GM10266 (cell line): Measurements from ENCODE around the gene HMOX2.

Experiments
- DNase-seq: peaks from one replicate; pipeline ENCODE4 v3.0.0; 2012; ENCODE audit errors: extremely low spot score
- TF ChIP-seq, protein P1 (sequence below): IDR thresholded peaks from 2 replicates; pipeline ENCODE4 v1.5.1; 2012; ENCODE audit warnings: mild to moderate bottlenecking, low read depth; ENCODE audit not compliant: control insufficient read depth, insufficient read depth; ENCODE audit errors: missing control alignments

Gene HMOX2

GRCh38 chr16:4523686-4524085 is 47.5 kb downstream of the HMOX2 start:
- TF ChIP-seq, protein P1, sequence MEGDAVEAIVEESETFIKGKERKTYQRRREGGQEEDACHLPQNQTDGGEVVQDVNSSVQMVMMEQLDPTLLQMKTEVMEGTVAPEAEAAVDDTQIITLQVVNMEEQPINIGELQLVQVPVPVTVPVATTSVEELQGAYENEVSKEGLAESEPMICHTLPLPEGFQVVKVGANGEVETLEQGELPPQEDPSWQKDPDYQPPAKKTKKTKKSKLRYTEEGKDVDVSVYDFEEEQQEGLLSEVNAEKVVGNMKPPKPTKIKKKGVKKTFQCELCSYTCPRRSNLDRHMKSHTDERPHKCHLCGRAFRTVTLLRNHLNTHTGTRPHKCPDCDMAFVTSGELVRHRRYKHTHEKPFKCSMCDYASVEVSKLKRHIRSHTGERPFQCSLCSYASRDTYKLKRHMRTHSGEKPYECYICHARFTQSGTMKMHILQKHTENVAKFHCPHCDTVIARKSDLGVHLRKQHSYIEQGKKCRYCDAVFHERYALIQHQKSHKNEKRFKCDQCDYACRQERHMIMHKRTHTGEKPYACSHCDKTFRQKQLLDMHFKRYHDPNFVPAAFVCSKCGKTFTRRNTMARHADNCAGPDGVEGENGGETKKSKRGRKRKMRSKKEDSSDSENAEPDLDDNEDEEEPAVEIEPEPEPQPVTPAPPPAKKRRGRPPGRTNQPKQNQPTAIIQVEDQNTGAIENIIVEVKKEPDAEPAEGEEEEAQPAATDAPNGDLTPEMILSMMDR: no peak
- DNase-seq: no peak

DNA sequence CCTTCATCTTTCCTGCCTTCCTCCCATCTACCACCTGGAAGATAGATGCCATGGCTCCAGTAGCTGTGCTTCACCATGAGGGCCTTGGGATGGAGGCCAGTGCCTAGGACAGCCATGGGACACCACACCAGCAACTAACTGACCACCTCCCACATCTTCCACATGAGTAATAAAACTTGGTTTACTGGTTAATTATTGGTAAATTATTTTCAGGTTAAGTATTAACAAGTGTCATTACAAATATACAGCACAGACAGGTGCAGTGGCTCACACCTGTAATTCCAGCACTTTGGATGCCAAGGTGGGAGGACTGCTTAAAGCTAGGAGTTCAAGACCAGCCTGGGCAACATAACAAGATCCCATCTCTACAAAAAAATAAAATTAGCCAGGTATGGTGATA is 48.4 kb downstream of the HMOX2 start:
- DNase-seq: no peak
- TF ChIP-seq, protein P1: no peak

DNA sequence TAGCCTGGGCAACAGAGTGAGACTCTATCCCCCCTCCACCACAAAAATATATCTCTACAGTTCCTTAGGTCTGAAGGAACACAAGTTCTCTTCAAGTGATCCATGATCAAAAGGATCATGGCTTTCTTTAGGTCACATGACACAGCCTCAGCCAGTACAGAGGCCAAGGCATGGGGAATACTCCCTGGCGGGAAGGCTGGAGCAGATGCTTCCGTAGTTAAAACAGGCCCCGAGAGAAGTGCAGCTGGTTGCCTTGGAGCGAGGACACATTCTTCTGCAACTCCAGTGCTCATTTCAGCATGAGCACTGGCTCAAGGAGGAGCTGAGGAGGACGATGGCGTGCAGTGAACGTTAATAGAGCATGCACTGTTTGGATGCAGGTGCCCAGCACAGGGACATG is 48.9 kb downstream of the HMOX2 start:
- TF ChIP-seq, protein P1: no peak
- DNase-seq: no peak

- no peak for DNase-seq
- TF ChIP-seq, protein P1: no peak
Observed at GRCh38 chr16:4525634-4526277, 49.6 kb downstream of the HMOX2 start.

DNA sequence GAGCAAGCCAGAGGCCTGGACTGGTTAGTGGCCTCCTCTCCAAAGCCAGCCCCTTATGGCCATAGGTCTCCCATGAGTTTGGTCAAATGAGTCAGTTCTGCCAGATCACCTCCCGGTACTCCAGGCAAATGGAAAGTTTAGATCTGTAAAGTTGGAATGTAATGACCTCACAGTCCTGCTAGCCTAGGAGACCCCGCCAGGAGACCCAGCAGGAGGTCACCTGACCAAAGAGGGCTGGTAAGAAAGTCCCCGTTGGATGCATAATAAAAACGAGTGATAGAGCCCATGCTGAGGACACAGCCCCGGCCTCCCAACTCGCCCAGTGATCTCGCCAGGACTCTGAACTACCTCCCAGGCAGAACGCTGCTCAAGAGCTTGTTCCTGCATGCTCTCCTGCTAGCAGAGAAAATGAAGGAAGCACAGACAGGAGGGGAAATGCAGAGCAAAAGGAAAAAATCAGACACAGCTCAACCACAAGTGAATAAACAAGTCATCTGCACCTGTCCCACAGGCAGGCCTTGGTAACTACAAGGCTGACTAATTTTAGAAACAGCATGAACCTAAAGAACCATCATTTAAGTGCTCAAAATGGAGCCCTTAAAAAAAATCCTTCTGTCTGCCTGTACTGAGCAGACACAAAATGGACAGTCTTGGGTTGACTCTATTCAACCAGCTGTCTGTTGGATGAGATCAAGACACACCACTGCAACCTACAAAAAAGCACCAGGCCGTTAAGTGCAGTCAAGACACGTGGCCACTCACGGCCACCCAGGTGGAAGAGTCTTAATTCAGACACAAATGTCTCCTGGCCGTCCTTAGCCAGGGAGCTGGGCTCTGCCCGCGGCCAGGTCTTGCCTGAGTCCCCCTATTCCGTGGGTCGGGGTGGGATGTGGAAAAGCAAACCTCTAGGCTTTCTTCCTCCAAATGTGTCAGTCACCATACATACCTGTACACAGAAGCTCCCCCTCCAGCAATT is 53.2 kb downstream of the HMOX2 start:
- DNase-seq: peak; percentile 45
- TF ChIP-seq, protein P1: no peak

DNA sequence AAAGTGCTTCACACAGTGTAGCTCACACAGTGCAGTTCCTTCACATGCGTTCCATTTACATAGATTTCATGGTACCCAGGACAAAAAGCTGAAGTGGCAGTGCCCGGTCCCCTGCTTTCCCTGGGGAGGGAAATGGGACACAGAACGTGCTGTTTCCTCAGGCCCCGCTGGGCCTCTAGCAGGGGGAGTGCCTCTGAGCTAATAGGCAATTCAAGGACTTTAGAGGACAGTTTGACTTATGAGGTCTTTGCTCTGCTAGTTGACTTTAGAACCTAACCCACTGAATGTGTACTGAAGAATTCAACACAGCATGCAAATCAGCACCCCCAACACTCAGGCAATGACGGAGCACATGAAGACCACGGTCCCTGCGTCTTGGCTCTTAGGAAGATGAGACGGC is 55.6 kb downstream of the HMOX2 start:
- no peak for DNase-seq
- TF ChIP-seq, protein P1: no peak

GRCh38 chr16:4532238-4532637 is 56.0 kb downstream of the HMOX2 start:
- DNase-seq: no peak
- TF ChIP-seq, protein P1: no peak
